NB4 (cell line): ENCODE data around the gene RPS21.

Source experiments
- DNase-seq: peaks from one replicate; pipeline ENCODE4 v3.0.0; 2010; ENCODE audit warnings: low read depth
- H3K4me3 ChIP-seq: one replicate; pipeline ENCODE4 v1.5.1; 2011; ENCODE audit warnings: mild to moderate bottlenecking, low read depth, low read length, moderate library complexity
- MYC ChIP-seq: IDR thresholded peaks from 2 replicates; pipeline ENCODE4 v1.6.1; 2011; ENCODE audit warnings: low read depth, low read length
- POLR2A ChIP-seq: IDR thresholded peaks from 2 replicates; pipeline ENCODE4 v1.6.1; 2011; ENCODE audit warnings: mild to moderate bottlenecking; ENCODE audit not compliant: insufficient read length; ENCODE audit errors: extremely low read depth
- TF ChIP-seq, protein P1 (sequence below): IDR thresholded peaks from one replicate; pipeline ENCODE4 v1.5.1; 2012; ENCODE audit warnings: low read depth, low read length
- TF ChIP-seq, protein P2 (sequence below): IDR thresholded peaks from 2 replicates; pipeline ENCODE4 v1.6.1; 2011; ENCODE audit warnings: low read depth, low read length

Gene RPS21

DNA sequence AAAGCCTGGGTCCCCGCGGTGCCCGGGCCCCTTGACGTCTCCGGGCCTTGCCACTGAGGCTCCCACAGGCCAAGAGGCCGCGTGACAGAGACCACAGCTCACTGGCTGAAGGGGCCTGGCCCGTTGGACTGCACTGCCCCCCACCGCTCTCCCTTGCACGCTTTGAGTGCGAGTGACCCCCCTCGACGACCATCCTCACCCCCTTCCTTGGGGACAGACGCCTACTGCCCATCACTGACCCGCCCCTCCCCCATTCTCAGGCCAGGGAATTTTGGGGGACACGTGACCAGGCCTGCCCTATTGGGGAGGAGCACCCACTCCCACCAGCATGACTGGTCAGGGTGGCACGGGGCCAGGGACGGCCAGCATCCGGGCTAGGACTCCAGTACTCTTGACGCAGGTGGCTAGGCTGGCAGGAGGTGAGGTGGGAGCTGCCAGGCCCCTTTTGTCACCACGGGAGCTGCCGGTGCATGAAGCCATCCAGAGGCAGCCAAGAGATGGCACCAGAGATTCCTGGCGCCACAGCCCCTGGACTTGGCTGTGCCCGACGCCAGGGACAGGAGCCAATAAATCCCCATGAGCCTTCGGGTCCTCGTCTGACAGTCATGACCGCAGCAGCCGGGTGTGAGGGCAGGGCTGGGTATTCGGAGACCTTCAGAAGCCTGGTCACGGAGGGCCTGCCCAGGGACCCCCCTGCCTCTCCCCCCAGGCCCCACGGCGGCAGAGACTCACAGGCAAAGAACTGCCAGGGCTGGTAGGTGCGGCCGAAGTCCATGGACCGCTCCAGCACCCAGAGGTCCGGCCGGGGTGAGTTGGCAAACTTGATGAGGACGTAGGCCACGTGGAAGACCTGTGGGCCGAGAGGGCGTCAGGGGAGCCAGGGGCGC is 34.3 kb upstream of the RPS21 start:
- DNase-seq, result no peak
- no peak for TF ChIP-seq POLR2A
- TF ChIP-seq, protein P1, sequence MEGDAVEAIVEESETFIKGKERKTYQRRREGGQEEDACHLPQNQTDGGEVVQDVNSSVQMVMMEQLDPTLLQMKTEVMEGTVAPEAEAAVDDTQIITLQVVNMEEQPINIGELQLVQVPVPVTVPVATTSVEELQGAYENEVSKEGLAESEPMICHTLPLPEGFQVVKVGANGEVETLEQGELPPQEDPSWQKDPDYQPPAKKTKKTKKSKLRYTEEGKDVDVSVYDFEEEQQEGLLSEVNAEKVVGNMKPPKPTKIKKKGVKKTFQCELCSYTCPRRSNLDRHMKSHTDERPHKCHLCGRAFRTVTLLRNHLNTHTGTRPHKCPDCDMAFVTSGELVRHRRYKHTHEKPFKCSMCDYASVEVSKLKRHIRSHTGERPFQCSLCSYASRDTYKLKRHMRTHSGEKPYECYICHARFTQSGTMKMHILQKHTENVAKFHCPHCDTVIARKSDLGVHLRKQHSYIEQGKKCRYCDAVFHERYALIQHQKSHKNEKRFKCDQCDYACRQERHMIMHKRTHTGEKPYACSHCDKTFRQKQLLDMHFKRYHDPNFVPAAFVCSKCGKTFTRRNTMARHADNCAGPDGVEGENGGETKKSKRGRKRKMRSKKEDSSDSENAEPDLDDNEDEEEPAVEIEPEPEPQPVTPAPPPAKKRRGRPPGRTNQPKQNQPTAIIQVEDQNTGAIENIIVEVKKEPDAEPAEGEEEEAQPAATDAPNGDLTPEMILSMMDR, result no peak
- TF ChIP-seq MYC, result no peak
- TF ChIP-seq, protein P2, sequence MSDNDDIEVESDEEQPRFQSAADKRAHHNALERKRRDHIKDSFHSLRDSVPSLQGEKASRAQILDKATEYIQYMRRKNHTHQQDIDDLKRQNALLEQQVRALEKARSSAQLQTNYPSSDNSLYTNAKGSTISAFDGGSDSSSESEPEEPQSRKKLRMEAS, result no peak
- H3K4me3 ChIP-seq, result no peak overlapping the region

- H3K4me3 ChIP-seq, result no peak overlapping the region
- TF ChIP-seq, protein P2, result no peak
- no peak for TF ChIP-seq MYC
- TF ChIP-seq, protein P1, result no peak
- TF ChIP-seq POLR2A, result no peak
- DNase-seq, result no peak
Observed at GRCh38 chr20:62353289-62354030, 33.4 kb upstream of the RPS21 start.

DNA sequence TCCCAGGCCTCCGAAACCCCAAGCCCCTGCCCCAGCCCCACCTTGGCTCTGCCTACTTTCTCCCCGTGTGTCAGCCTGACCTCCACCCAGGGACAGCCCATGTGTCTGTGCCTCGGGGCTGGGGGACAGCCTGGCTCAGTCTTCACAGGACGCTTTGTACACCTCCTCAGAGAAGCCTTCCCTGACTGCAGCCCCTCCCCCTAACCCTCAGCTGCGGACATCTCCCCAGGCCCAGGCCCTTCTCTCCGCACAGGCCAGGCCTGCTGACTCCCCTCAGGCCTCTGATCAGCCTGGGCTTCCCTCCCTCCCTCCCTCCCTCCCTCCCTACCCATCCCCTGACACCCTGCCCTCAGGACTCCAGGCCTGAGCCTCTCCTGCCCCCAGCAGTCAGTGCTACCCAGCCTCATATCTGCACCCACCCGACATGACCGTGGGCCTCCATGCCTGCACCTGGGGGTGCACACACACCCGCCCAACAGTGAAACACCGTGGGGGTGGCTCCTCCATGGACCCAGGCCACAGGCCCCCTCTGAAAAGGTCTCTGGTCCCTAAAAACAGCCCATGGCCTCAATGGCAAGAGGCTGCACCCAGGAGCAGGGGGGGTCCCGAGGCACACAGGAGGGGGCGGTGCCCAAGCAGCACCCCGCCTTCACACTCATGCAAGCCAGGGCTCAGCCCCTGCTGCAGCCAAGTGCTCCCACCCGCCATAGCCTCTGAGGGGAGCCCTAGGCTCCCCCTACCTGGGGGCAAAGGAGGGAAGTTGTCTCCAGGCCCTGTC is 32.7 kb upstream of the RPS21 start:
- no peak for TF ChIP-seq MYC
- TF ChIP-seq, protein P1, result no peak
- TF ChIP-seq, protein P2, result no peak
- TF ChIP-seq POLR2A, result no peak
- no peak for DNase-seq
- no peak overlapping the region for H3K4me3 ChIP-seq

- no peak for DNase-seq
- TF ChIP-seq, protein P2, result no peak
- TF ChIP-seq, protein P1, result no peak
- TF ChIP-seq MYC, result no peak
- no peak for TF ChIP-seq POLR2A
- no peak overlapping the region for H3K4me3 ChIP-seq
Observed at GRCh38 chr20:62354811-62355341, 32.0 kb upstream of the RPS21 start.

DNA sequence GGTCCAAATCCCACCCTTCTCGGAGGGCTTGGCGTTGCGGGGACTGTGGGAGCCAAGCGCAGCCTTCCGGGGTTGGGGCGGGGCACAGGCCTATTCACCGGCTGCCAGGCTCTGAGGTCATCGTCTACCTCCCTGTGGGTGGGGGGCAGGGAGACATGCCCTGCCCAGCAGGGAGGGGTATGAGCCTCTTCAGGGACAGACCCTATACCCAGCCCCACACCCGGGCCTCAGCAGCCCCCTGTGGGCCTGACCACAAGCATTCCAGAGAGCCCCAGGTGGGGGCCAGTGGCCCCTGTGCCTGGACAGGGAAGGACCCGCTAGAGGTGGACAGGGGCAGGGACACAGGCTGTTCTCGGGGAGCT is 31.4 kb upstream of the RPS21 start:
- H3K4me3 ChIP-seq, result no peak overlapping the region

More for the DNA sequence above, 31.4 kb upstream of the RPS21 start:
- DNase-seq, result no peak
- TF ChIP-seq, protein P2, result no peak
- TF ChIP-seq, protein P1, result no peak
- TF ChIP-seq MYC, result no peak
- no peak for TF ChIP-seq POLR2A
